ENCODE measurements around the gene ACE2. TPM values are rescaled to one million over a fixed set of nuclear protein-coding genes. Genes with fewer than 3 reads are reported as not detected.

Gene ACE2
- total and polyA plus RNA-seq, 9 of the 15 experiments (the other 6 are each of a cell fraction or from before 2014, with no cell fraction given), result 0.03 to 0.09 (median 0.07) TPM; not detected in 6

DNA sequence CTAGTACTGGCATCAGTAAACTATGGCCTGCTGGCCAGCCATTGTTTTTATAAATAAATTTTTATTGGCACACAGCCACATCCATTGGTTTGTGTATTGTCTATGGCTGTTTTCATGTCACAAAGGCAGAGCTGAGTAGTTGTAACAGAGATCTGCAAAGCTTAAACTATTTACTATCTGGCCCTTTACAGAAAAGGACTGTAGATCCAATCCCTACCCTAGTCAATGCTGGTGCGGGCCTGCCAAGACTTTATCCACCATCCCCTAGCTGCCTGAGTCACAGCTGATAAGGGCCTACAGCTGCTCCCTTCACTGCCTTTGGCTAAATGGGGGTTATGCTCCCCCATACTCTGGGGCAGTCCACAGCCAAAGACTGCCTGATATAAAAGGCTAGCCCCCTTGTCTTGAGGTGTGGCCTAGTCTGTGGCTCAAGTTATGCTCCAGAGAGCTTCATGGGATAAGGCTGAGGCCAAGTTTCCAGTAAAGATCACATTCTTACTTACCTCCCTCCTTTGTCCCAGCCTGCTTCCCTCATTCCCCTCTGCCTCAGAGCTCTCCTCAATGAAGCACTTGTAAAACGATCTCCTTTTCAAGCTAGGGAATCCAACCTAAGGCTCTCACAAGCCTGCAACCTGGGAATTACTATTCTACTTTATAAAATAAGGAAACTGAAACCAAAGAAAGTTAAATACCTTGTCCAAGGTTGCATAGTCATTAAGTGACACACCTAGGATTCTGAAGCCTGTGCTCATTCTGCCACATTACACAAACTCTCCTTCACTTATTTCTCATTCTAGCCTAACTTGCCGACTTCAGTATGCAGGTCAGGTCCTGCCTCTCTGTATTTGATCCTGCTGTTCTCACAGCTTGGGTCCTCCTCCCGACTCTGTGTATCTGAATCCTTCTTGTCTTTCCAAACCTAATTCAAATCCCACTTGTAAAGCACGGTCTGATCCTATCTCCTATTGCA, 20.7 kb downstream of the ACE2 start (continued):
- TF ChIP-seq CLOCK (CRISPR knock-in tag; IDR thresholded peaks at IDR 0.05; ENCODE audit: borderline replicate concordance) (no peak), SIN3B (IDR thresholded peaks at IDR 0.05; ENCODE audit: low read depth) (no peak), CSDE1 (IDR thresholded peaks at IDR 0.05) (no peak), TOE1 (IDR thresholded peaks at IDR 0.05; ENCODE audit: borderline replicate concordance) (peak; percentile 38; the same call in 1 of the 2 replicates), TOE1 (CRISPR knock-in tag; IDR thresholded peaks at IDR 0.05; ENCODE audit: borderline replicate concordance, low read depth) (no peak), RCOR1 (IDR thresholded peaks at IDR 0.05; ENCODE audit: borderline replicate concordance in 1 of 2, low read depth in 2 of 2, low read length in 2 of 2) (peak; percentile 40 to 78; a peak in 2 of 4 replicates), MGA (IDR thresholded peaks at IDR 0.05) (no peak), ZNF408 (CRISPR knock-in tag; IDR thresholded peaks at IDR 0.05; ENCODE audit: low read depth) (no peak), CBFB (CRISPR knock-in tag; IDR thresholded peaks at IDR 0.05) (no peak)
